Measurements from ENCODE around the gene PLEKHA5.

The PLEKHA5 gene

DNA sequence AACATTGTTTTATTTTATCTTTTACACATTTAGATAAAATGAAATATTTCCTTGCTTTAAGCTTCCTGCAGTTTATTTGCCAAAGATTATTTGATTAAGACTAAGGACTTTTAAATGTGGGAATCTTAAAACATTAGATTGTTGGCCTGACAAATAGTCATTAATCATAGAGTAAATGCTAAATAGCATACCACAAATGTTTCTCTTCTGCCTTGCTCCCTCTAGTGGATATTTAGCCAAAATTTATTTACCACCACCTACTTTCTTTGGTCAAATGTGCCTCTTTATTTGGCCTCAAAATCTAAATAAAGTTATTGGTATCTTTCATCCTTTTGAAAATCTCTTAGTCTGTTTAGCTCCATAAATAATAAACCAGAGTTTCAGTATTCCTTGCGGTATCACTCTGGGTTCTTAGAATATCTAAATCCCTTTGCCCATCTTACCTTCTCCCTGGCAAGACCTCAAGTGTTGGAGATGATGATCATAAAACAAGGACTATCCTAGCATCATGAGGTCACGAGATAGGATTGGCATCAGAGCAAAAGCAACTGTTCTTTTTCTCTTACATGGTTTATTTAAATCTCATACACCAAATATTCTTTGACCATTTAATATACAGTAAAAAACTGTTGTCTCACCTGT, 159.2 kb downstream of the PLEKHA5 start:
- no peaks in the 10 kb centered on the region for H3K79me2 ChIP-seq
- H3K27me3 ChIP-seq (ENCODE audit: control insufficient read depth, insufficient read depth, low read length), result no peaks in the 10 kb centered on the region
- H3K4me3 ChIP-seq (ENCODE audit: low read depth, low read length), result no peak overlapping the region
- no peaks in the 10 kb centered on the region for H3K36me3 ChIP-seq (ENCODE audit: control insufficient read depth, insufficient read depth, low read length)
- no peaks in the 10 kb centered on the region for H3K9me3 ChIP-seq (ENCODE audit: control insufficient read depth, low read length)
- no peak overlapping the region for H3K4me2 ChIP-seq (ENCODE audit: low read length)
- no peak overlapping the region for H3K9ac ChIP-seq
- no peak overlapping the region for H3K27ac ChIP-seq
- peak; percentile 58 for TF ChIP-seq CTCF (IDR thresholded peaks at IDR 0.05)
- H3K4me1 ChIP-seq, result no peaks in the 10 kb centered on the region
- no peak overlapping the region for H2AFZ ChIP-seq

GRCh38 chr12:19298836-19299605, 169.5 kb downstream of the PLEKHA5 start:
- Histone ChIP-seq H3K9me3 (ENCODE audit: control insufficient read depth, low read length) (no peaks in the 10 kb centered on the region), H3K9ac (no peak overlapping the region), H3K27ac (peak overlapping the region; percentile 22), H2AFZ (no peak overlapping the region), H3K4me3 (ENCODE audit: low read depth, low read length) (no peak overlapping the region), H3K36me3 (ENCODE audit: control insufficient read depth, insufficient read depth, low read length) (no peaks in the 10 kb centered on the region), H3K27me3 (ENCODE audit: control insufficient read depth, insufficient read depth, low read length) (no peaks in the 10 kb centered on the region), H3K4me2 (ENCODE audit: low read length) (peak overlapping the region; percentile 31), H3K4me1 (peaks cover 5% of the 10 kb centered on the region), H3K79me2 (no peaks in the 10 kb centered on the region)
- TF ChIP-seq CTCF (IDR thresholded peaks at IDR 0.05), result no peak

- Histone ChIP-seq H3K9me3 (ENCODE audit: control insufficient read depth, low read length) (no peaks in the 10 kb centered on the region), H3K27me3 (ENCODE audit: control insufficient read depth, insufficient read depth, low read length) (no peaks in the 10 kb centered on the region), H3K4me1 (peaks cover 5% of the 10 kb centered on the region), H3K79me2 (no peaks in the 10 kb centered on the region), H2AFZ (no peak overlapping the region), H3K4me3 (ENCODE audit: low read depth, low read length) (no peak overlapping the region), H3K4me2 (ENCODE audit: low read length) (peak overlapping the region; percentile 31), H3K36me3 (ENCODE audit: control insufficient read depth, insufficient read depth, low read length) (no peaks in the 10 kb centered on the region), H3K9ac (no peak overlapping the region), H3K27ac (no peak overlapping the region)
- TF ChIP-seq CTCF (IDR thresholded peaks at IDR 0.05), result no peak
Observed at GRCh38 chr12:19299765-19300164, 170.2 kb downstream of the PLEKHA5 start.

GRCh38 chr12:19301223-19301622, 171.7 kb downstream of the PLEKHA5 start:
- H2AFZ ChIP-seq, result no peak overlapping the region
- no peaks in the 10 kb centered on the region for H3K9me3 ChIP-seq (ENCODE audit: control insufficient read depth, low read length)
- no peak overlapping the region for H3K4me3 ChIP-seq (ENCODE audit: low read depth, low read length)
- TF ChIP-seq CTCF (IDR thresholded peaks at IDR 0.05), result no peak
- H3K79me2 ChIP-seq, result no peaks in the 10 kb centered on the region
- H3K27me3 ChIP-seq (ENCODE audit: control insufficient read depth, insufficient read depth, low read length), result no peaks in the 10 kb centered on the region
- no peak overlapping the region for H3K27ac ChIP-seq
- H3K4me2 ChIP-seq (ENCODE audit: low read length), result no peak overlapping the region
- no peaks in the 10 kb centered on the region for H3K36me3 ChIP-seq (ENCODE audit: control insufficient read depth, insufficient read depth, low read length)
- H3K4me1 ChIP-seq, result peaks cover 5% of the 10 kb centered on the region
- no peak overlapping the region for H3K9ac ChIP-seq

All from parathyroid adenoma (tissue), 2 donors.